Subcutaneous abdominal adipose tissue (tissue), 5 donors: ENCODE data around the gene TEAD1.

Experiments used
- H3K27ac ChIP-seq: one replicate; pipeline ENCODE4 v1.7.0; 2013; ENCODE audit warnings: low read depth, mild to moderate bottlenecking, inconsistent platforms, low read length, moderate library complexity
- H3K27me3 ChIP-seq, 5 donors: one replicate each; pipeline ENCODE4 v1.7.0; 2013; ENCODE audit warnings: low read length in 5 of 5, inconsistent platforms in 1 of 5; ENCODE audit not compliant: control insufficient read depth in 5 of 5, insufficient read depth in 4 of 5
- H3K36me3 ChIP-seq, 5 donors: one replicate each; pipeline ENCODE4 v1.7.0; 2013; ENCODE audit warnings: low read length in 5 of 5; ENCODE audit not compliant: control insufficient read depth in 5 of 5, insufficient read depth in 5 of 5
- H3K4me1 ChIP-seq, 5 donors: one replicate each; pipeline ENCODE4 v1.7.0; 2013; ENCODE audit warnings: low read length in 5 of 5, mild to moderate bottlenecking in 3 of 5, moderate library complexity in 1 of 5; ENCODE audit not compliant: control insufficient read depth in 5 of 5, insufficient read depth in 5 of 5
- H3K4me3 ChIP-seq, 5 donors: one replicate each; pipeline ENCODE4 v1.7.0; 2013; ENCODE audit warnings: low read length in 5 of 5, low read depth in 1 of 5
- H3K9ac ChIP-seq, 5 donors: one replicate each; pipeline ENCODE4 v1.7.0; 2013; ENCODE audit warnings: low read length in 5 of 5, mild to moderate bottlenecking in 4 of 5, moderate library complexity in 3 of 5
- H3K9me3 ChIP-seq, 5 donors: one replicate each; pipeline ENCODE4 v1.7.0; 2013; ENCODE audit warnings: low read length in 5 of 5; ENCODE audit not compliant: control insufficient read depth in 5 of 5
- donor health status: healthy.
- donor health status: healthy.
- donor health status: healthy.
- donor health status: healthy.
- donor health status: healthy.

TEAD1 gene

DNA sequence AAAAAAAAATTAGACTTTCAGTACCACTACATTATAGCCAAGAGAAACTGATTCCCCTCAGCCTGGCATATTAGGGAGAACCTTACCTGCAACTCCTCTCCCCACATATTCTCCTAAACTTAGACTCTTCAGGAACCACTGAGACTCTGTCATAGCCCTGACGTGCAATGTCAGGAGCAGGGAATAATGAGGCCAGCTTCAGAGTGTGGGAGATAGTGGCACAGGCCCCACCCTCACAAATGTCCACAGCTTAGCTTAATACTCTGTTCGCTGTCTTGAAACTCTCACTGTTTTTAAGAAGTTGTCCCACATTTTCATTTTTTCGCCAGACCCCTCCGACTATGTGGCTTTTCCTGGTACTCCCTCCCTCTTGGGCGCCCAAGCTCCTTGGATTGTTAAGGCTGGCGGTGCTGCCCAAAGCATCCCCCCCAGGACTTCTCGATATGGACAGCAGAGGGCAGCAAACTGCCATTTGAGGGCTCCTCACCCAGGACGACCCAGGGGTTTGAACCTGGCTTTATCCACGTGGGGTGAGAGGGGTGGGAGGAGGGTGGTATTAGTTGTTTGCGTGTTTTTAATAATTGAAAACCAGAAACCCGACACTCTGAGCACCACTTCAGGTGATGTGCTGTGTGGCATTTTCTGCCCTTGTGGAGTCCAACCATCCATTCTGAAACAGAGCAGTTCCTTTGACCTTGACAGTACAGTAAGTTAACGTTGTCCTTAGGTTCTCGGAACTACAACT, 289.7 kb downstream of the TEAD1 start:
- peaks cover 0 to 3% (median 0%) of the 10 kb centered on the region in 5 donors for H3K27me3 ChIP-seq
- H3K4me3 ChIP-seq, result no peak overlapping the region
- no peak overlapping the region for H3K27ac ChIP-seq
- no peaks in the 10 kb centered on the region for H3K9me3 ChIP-seq
- no peaks in the 10 kb centered on the region for H3K36me3 ChIP-seq
- no peaks in the 10 kb centered on the region for H3K4me1 ChIP-seq
- H3K9ac ChIP-seq, result no peak overlapping the region

DNA sequence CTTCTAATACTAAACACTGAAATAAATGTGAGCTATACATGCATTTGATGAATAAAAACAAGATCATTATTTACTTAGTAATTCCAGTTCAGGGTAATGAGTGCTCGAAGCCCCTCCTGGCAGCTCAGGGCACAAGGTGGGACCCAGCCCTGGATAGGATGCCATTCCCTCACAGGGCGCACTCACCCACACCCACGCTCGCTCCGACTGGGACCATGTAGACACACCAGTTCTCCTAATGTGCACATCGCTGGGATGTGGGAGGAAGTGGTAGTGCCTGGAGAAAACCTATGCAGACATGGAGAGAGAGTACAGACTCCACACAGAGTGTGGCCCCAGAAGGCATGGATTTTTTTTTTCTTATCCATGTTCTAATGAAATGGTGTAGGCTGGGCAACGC, 290.4 kb downstream of the TEAD1 start:
- no peaks in the 10 kb centered on the region for H3K4me1 ChIP-seq
- H3K4me3 ChIP-seq, result no peak overlapping the region
- H3K9me3 ChIP-seq, result no peaks in the 10 kb centered on the region
- H3K36me3 ChIP-seq, result no peaks in the 10 kb centered on the region
- H3K27me3 ChIP-seq, result peaks cover 0 to 3% (median 0%) of the 10 kb centered on the region in 5 donors
- no peak overlapping the region for H3K27ac ChIP-seq
- H3K9ac ChIP-seq, result no peak overlapping the region

DNA sequence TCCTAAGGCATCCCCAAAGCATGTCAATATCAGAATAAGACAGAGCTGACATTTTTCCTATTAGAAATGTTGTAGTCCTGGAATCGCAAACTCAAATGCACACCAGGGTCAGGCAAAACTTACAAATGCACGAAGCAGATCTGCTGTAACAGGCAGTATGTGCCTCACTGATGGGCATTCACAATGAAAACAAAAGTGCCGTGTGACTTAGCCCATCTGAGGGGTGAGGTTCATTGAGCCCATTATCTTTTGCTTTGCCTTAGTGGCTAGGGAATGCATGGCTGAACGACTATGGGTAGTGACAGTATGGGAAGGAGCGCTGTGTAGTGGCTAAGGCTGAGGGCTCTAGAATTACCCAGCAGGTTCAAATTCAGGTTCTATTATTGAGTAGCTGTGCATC, 291.8 kb downstream of the TEAD1 start:
- H3K4me1 ChIP-seq, result no peaks in the 10 kb centered on the region
- H3K9me3 ChIP-seq, result no peaks in the 10 kb centered on the region
- no peak overlapping the region for H3K4me3 ChIP-seq
- peaks cover 0 to 3% (median 0%) of the 10 kb centered on the region in 5 donors for H3K27me3 ChIP-seq
- no peaks in the 10 kb centered on the region for H3K36me3 ChIP-seq
- H3K9ac ChIP-seq, result no peak overlapping the region
- no peak overlapping the region for H3K27ac ChIP-seq

DNA sequence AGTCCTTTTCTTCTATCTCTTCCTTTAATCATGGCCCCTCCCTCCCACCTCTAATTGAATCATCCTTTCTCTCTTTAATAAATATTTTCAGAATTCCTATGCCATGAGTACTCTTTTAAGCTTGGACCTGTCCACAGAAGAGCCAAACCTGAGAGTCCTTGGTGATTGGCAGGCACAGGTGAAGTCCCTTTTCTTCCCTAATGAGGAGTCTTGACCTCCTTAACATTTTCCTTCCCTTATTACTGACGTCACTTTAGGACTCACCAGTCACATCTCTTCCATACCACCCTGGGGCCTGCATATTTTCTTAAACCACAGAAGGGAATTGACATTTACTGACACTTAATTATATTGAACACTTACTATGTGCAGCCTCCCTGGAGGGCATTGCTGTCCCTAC, 293.9 kb downstream of the TEAD1 start:
- Histone ChIP-seq H3K9ac (no peak overlapping the region), H3K4me3 (no peak overlapping the region), H3K27me3 (no peaks in the 10 kb centered on the region), H3K27ac (no peak overlapping the region), H3K36me3 (no peaks in the 10 kb centered on the region), H3K9me3 (no peaks in the 10 kb centered on the region), H3K4me1 (no peaks in the 10 kb centered on the region)

DNA sequence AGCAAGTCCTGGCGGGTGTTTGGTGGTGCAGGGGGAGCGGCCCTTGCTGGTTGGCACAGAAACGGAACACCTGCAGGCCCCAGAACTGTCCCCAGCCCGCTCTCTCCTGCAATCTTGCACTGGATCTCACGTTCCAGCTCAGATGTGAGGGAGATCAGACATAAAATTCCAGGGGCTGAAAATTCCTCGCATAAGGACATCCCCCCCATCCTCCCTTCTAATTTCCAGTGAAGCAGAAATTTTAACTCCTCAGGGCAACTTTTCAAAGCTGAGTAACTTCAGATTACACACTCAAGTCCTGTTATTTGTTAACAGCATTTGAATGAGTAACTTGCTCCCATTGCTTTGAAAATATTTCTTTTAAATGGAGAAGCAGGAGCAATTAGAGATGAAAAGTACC, 294.6 kb downstream of the TEAD1 start:
- no peaks in the 10 kb centered on the region for H3K27me3 ChIP-seq
- no peaks in the 10 kb centered on the region for H3K36me3 ChIP-seq
- H3K4me3 ChIP-seq, result no peak overlapping the region
- no peak overlapping the region for H3K27ac ChIP-seq
- H3K4me1 ChIP-seq, result no peaks in the 10 kb centered on the region
- no peaks in the 10 kb centered on the region for H3K9me3 ChIP-seq
- no peak overlapping the region for H3K9ac ChIP-seq

DNA sequence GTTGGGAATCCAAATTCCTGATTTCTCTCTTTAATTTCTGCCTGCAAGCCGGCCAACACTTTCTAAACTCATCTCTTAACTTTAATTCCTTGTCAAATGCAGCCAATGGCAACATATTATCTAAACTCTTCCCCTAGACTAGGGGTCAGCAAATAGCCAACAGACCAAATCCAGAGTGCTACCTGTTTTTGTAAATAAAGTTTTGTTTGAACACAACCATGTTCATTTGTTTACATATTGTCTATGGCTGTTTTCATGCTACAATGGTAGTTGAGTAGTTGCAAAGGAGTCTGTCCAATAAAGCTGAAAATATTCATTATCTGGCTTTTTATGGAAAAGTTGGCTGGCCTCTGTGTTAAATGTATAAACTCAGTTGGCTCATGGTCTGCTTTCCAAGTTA, 297.7 kb downstream of the TEAD1 start:
- no peaks in the 10 kb centered on the region for H3K27me3 ChIP-seq
- no peaks in the 10 kb centered on the region for H3K4me1 ChIP-seq
- no peak overlapping the region for H3K27ac ChIP-seq
- H3K9ac ChIP-seq, result no peak overlapping the region
- no peak overlapping the region for H3K4me3 ChIP-seq
- H3K36me3 ChIP-seq, result no peaks in the 10 kb centered on the region
- no peaks in the 10 kb centered on the region for H3K9me3 ChIP-seq

DNA sequence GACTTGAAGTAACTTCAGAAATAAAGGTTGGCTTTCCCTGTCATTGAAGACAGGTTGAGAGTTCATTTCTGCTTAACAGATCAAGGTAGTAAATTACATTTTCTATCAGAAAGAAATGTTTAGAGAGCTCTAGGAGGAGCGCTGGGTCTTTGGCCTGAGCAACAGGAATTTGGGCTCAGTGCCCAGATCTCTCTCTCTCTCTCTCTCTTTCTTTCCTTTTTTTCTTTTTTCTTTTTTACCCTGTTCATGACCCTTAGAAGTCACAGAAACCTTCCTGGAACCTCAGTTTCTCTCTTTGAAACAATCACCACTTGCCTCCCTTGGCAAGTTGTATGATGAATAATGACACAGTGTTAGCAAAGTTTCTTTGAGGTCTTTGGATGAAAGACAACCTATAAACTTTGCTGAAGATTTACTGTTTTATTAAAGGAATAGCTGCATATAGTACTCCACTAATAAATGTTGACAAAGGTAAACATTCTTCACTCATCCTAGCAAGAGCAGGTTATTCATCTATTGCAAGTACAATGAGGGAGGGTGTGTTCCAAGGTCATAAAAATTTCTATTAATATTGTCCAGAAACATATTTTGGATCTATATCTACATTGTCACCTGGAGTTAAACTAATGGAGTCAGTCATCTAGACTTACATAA, 299.4 kb downstream of the TEAD1 start:
- H3K4me3 ChIP-seq, result no peak overlapping the region
- no peaks in the 10 kb centered on the region for H3K9me3 ChIP-seq
- no peak overlapping the region for H3K9ac ChIP-seq
- no peaks in the 10 kb centered on the region for H3K27me3 ChIP-seq
- H3K27ac ChIP-seq, result no peak overlapping the region
- no peaks in the 10 kb centered on the region for H3K36me3 ChIP-seq
- no peaks in the 10 kb centered on the region for H3K4me1 ChIP-seq

DNA sequence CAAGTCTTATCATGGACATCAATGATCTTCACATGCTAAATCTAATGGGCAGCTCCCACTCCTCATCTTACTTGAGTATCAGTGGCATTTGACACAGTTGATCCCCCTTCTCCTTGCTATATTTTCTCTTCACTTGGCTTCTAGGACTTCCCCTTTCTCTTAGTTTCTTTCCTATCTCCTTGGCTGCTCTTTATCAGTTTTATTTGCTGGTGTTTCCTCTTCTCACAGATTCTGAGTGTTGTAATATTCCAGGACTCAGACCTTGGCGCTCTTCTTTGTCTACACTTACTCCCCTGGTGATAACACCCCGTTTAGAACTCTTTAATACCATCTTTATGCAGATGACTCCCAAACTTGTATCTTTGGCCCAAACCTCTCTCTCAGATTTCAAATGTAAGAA, 301.0 kb downstream of the TEAD1 start:
- Histone ChIP-seq H3K9me3 (no peaks in the 10 kb centered on the region), H3K27ac (no peak overlapping the region), H3K9ac (no peak overlapping the region), H3K4me3 (no peak overlapping the region), H3K36me3 (no peaks in the 10 kb centered on the region), H3K27me3 (peaks cover 0 to 5% (median 0%) of the 10 kb centered on the region in 5 donors), H3K4me1 (no peaks in the 10 kb centered on the region)

DNA sequence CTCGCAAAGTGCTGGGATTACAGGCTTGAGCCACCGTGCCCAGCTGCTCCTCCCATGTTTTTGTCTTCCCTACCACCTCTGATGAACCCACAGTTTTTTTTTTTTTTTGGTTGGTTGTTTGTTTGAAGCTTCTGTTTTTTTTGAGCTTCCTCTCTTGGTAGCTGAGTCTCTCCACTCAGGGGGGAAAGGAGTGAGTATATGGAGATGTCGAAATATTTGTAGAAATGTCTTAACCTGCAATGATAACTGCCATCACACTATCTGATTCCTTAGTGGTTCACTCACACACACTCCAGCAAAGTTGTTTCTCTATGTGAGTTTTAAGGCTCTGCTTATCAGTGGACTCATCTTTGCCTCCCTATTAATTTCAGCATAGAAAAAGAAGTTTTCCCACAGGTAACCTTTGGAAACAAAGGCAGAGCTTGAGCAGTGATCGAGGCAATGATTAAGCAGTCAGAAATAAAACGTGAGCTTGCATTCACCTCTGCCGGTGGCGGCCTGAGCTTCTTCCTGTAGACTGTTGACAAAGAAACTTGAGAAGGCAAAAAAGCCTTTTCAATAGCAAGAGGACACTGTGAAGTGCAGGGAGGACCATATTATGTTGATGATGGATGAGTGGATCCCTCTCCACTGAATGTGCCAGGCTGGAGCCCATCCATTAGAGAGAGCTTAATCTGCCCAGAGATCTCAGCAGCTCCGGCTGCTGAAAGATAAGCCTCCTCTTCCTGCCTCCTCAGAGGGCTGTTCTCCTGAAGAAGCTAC, 305.9 kb downstream of the TEAD1 start:
- Histone ChIP-seq H3K9ac (no peak overlapping the region), H3K4me3 (no peak overlapping the region), H3K27me3 (peaks cover 0 to 5% (median 0%) of the 10 kb centered on the region in 5 donors), H3K4me1 (no peaks in the 10 kb centered on the region), H3K27ac (no peak overlapping the region), H3K9me3 (no peaks in the 10 kb centered on the region), H3K36me3 (no peaks in the 10 kb centered on the region)
